K562 (cell line): Measurements from ENCODE around the gene PCSK6.

Experiments used
- ARID2 ChIP-seq: fragments of 450-650 bp; IDR thresholded peaks from 2 replicates; pipeline ENCODE4 v1.6.1; 2017; ENCODE audit warnings: antibody characterized with exemption, mild to moderate bottlenecking
- CHD1 ChIP-seq: fragments of 200-600 bp; sonication (generic); IDR thresholded peaks from one replicate; pipeline ENCODE4 v1.6.1; 2012; ENCODE audit warnings: mild to moderate bottlenecking, moderate library complexity, low read length, inconsistent platforms
- NFIC ChIP-seq: fragments of 450-650 bp; IDR thresholded peaks from 2 replicates; pipeline ENCODE4 v1.6.1; 2017; ENCODE audit warnings: mild to moderate bottlenecking, inconsistent platforms
- PHF8 ChIP-seq: fragments of 200-600 bp; sonication (generic); IDR thresholded peaks from 2 replicates; pipeline ENCODE4 v1.6.1; 2012; ENCODE audit warnings: mixed run types, mild to moderate bottlenecking, inconsistent platforms, low read length, moderate library complexity, borderline replicate concordance
- SMARCC2 ChIP-seq: fragments of 450-650 bp; IDR thresholded peaks from 2 replicates; pipeline ENCODE4 v1.6.1; 2017; ENCODE audit warnings: antibody characterized with exemption, moderate library complexity, mild to moderate bottlenecking, low read depth
- SP1 ChIP-seq: sonication (generic); formaldehyde crosslinking; IDR thresholded peaks from 2 replicates; pipeline ENCODE4 v1.8.1; 2022; ENCODE audit warnings: mild to moderate bottlenecking, missing genetic modification reagents
- TF ChIP-seq, protein P1 (sequence below), 3 experiments: IDR thresholded peaks in 2 of 3; conservative IDR thresholded peaks in 1 of 3; 2 replicates each; pipeline ENCODE4 v1.5.1; 2011 to 2012; ENCODE audit warnings: low read length in 3 of 3, mild to moderate bottlenecking in 3 of 3, control low read depth in 2 of 3, improper control_type of control experiment in 1 of 3, inconsistent platforms in 1 of 3, low read depth in 1 of 3, mixed read lengths in 1 of 3, moderate library complexity in 1 of 3; ENCODE audit not compliant: insufficient read depth in 2 of 3

DNA sequence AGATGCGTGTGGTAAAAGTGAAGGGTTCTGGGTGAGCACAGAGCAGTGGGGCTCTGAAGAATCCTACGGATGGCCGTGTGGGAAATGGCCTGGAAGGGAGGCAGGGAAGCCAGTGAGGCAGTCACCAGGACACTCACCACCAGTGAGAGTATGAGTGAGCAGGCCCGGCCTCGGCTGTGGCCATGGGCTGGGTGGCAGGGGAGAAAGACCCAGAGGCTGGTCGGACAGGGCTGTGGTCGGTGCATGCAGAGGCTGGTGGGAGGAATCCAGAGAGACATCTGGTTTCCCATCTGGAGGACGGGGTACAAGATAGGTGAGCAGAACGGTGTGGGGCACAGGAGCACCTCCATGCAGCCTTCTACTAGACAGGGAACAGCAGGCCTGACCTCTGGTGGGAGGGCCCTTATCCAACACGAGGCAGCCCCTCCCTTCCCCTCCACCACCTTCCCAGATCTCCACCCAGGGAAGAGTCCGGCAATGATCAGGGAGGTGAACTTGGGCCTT lies 10.1 kb downstream of the PCSK6 start:
- TF ChIP-seq, protein P1, sequence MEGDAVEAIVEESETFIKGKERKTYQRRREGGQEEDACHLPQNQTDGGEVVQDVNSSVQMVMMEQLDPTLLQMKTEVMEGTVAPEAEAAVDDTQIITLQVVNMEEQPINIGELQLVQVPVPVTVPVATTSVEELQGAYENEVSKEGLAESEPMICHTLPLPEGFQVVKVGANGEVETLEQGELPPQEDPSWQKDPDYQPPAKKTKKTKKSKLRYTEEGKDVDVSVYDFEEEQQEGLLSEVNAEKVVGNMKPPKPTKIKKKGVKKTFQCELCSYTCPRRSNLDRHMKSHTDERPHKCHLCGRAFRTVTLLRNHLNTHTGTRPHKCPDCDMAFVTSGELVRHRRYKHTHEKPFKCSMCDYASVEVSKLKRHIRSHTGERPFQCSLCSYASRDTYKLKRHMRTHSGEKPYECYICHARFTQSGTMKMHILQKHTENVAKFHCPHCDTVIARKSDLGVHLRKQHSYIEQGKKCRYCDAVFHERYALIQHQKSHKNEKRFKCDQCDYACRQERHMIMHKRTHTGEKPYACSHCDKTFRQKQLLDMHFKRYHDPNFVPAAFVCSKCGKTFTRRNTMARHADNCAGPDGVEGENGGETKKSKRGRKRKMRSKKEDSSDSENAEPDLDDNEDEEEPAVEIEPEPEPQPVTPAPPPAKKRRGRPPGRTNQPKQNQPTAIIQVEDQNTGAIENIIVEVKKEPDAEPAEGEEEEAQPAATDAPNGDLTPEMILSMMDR (IDR thresholded peaks at IDR 0.05 in 2 of 3, conservative IDR thresholded peaks at IDR 0.05 in 1 of 3; ENCODE audit: insufficient read depth in 2 of 3, low read depth in 1 of 3, low read length in 3 of 3), result no peak
- TF ChIP-seq NFIC (no peak), SP1 (CRISPR knock-in tag) (no peak), CHD1 (no peak), PHF8 (no peak), SMARCC2 (no peak), ARID2 (no peak)
